ENCODE data around the gene SLC12A2. TPM values are rescaled to one million over a fixed set of nuclear protein-coding genes. Genes with fewer than 3 reads are reported as not detected.
A peak's percentile ranks its signal among the peaks of the same experiment; 100 is the strongest.

SLC12A2 gene
- total and polyA plus RNA-seq, 2 of the 4 experiments (the other 2 are of a cell fraction) = 5.6 to 30.3 TPM

- ChIA-PET CTCF (interaction anchor here (1.1 to 1.7 kb wide), 2 partner anchors 9 to 255 kb away, joined by 3 to 6 read pairs; no protein-coding TSS in a partner anchor), POLR2A (ENCODE audit: unreplicated experiment) (no interaction called here)
- TF ChIP-seq RCOR1 (IDR thresholded peaks at IDR 0.05; ENCODE audit: insufficient replicate concordance, low read length) = peak; percentile 49
- TF ChIP-seq MAFK (IDR thresholded peaks at IDR 0.05; ENCODE audit: low read depth, low read length) = no peak
- TF ChIP-seq FOS (IDR thresholded peaks at IDR 0.05; ENCODE audit: low read depth, low read length) = 0 out of 2 replicates have a peak, but pooled peaks have one; percentile 30
- no peak for TF ChIP-seq SMC3 (IDR thresholded peaks at IDR 0.05; ENCODE audit: low read depth, low read length)
- TF ChIP-seq USF2 (IDR thresholded peaks at IDR 0.05; ENCODE audit: low read depth, low read length) = no peak
- no peak for TF ChIP-seq NFE2L2 (IDR thresholded peaks at IDR 0.05; ENCODE audit: low read depth, low read length)
- Histone ChIP-seq H3K36me3 (ENCODE audit: control insufficient read depth, insufficient read depth, low read length) (no peaks in the 10 kb centered on the region), H3K4me3 (ENCODE audit: insufficient read depth, low read depth, low read length) (no peak overlapping the region), H2BK20ac (ENCODE audit: low read depth, low read length) (0 out of 2 replicates have a peak overlapping the region, but pooled peaks have one; percentile 14), H3K23ac (ENCODE audit: low read depth, low read length) (no peak overlapping the region), H3K56ac (ENCODE audit: extremely low read depth, insufficient read depth, low read length) (no peak overlapping the region), H3K4me2 (ENCODE audit: low read depth, low read length) (no peak overlapping the region), H3K27me3 (ENCODE audit: control insufficient read depth, insufficient read depth, low read length) (no peaks in the 10 kb centered on the region), H3K14ac (replicated peaks; ENCODE audit: low read depth, low read length) (0 out of 2 replicates have a peak overlapping the region, but pooled peaks have one; percentile 24), H2AK9ac (replicated peaks; ENCODE audit: low read depth, low read length, poor library complexity) (no peak overlapping the region), H3K9me3 (ENCODE audit: control insufficient read depth, insufficient read depth, low read length) (no peaks in the 10 kb centered on the region), H3K27ac (ENCODE audit: insufficient read depth, low read length) (no peak overlapping the region), H3K9me1 (ENCODE audit: insufficient read depth, low read length) (peaks cover 5% of the 10 kb centered on the region; the same call in 1 of the 2 replicates), H2AFZ (replicated peaks; ENCODE audit: low read length, poor library complexity) (peak overlapping the region; percentile 74), H4K8ac (ENCODE audit: low read depth in 2 of 2, low read length in 2 of 2) (no peak overlapping the region), H3K9ac (ENCODE audit: low read depth, low read length) (no peak overlapping the region), H3K18ac (ENCODE audit: low read depth, low read length) (no peak overlapping the region), H3K4me1 (ENCODE audit: control insufficient read depth, insufficient read depth, low read length) (peaks cover 3% of the 10 kb centered on the region), H2BK5ac (ENCODE audit: low read depth, low read length, poor library complexity, severe bottlenecking) (no peak overlapping the region), H4K20me1 (ENCODE audit: insufficient read depth, low read length) (no peaks in the 10 kb centered on the region), H2AK5ac (ENCODE audit: low read depth, low read length) (no peak overlapping the region), H4K5ac (ENCODE audit: low read depth, low read length) (no peak overlapping the region), H3K79me1 (ENCODE audit: low read depth in 1 of 2, low read length in 2 of 2) (no peaks in the 10 kb centered on the region), H2BK120ac (ENCODE audit: low read depth, low read length) (no peak overlapping the region), H2BK15ac (ENCODE audit: low read depth, low read length) (no peak overlapping the region), H4K91ac (ENCODE audit: insufficient read depth, low read depth, low read length) (no peak overlapping the region), H3K4ac (ENCODE audit: low read depth, low read length) (no peak overlapping the region)
- DNase-seq (peak; percentile 91), ATAC-seq (ENCODE audit: low read depth) (peak; percentile 91)
- BruUV-seq (replicated peaks) = no TSS peak
- intact Hi-C loops (cut with micrococcal nuclease) (no loop called here), dilution Hi-C loops (cut with HindIII; ENCODE audit: low sequenced_read_pairs, unreplicated experiment) (no loop called here), in situ Hi-C loops (cut with MboI; ENCODE audit: low sequenced_read_pairs) (no loop called here)
- WGBS, 2 experiments (ENCODE audit: extremely low coverage in 2 of 2, insufficient read length in 1 of 2) = no CpG with 5 or more reads among the region's 3 CpGs
Observed at GRCh38 chr5:128228008-128228407, 144.4 kb downstream of the SLC12A2 start.

Measured in IMR-90 (cell line).